SHP77 (cell line): ENCODE results near the gene MKI67.

ENCODE experiments used
- DNase-seq, 2 experiments: peaks; one replicate each; lab custom pipeline; 2025; lab: John Stamatoyannopoulos, UW

MKI67 gene

DNA sequence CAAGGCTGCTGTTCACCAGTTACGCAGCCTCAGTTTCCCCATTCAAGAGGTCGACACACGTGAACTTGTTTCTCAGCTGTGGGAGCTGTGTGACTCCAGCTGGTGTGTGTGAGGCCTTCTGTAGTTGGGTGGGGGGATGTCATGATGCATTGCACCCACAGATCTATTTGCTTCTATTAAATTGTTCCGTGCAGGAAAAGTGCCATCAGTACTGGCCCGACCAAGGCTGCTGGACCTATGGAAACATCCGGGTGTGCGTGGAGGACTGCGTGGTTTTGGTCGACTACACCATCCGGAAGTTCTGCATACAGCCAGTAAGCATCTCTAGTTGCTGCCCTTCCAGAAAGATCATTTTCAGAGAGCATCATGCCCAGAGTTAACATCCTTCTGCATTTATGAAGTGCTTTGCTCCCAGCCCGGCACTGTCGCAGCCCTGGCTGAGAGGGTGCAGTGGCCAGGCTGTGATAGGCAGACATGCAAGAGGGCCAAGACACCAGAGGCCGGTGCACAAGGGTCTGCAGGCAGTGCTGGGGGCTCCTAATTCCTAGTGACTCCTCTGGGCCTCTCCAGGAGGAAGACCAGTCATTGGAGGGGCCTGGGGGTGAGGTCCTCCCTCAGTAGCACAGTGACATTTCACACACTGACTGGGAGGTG, 60.2 kb downstream of the MKI67 start:
- no peak for DNase-seq

DNA sequence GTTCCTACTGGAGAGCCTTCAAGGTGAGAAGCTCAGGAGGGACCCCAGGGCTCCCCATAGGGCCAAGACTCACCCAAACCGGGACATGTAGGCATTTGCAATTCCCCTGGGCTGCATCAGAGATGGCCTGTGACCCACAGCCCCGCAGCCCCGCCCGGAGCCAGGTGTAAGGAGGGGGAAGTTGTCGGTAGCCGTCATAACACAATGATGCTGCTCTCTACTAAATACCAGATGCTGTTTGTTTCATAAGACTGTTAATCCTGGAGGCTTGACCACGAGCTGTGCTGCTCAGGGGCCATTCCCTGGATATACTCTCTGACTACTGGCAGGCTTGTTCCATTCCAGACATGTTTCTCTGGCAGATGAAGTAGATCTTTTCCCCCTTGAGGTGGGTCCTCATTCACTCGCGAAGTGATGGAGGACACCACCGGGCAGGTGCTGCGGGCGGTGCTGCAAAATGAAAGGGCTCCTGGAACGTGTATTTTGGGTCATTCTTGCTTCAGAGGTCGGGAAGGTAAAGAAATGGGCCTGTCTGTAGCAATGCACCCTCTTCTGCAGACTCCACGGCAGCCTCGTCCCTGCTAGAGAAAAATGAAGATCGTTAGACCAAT, 61.1 kb downstream of the MKI67 start:
- no peak for DNase-seq

DNA sequence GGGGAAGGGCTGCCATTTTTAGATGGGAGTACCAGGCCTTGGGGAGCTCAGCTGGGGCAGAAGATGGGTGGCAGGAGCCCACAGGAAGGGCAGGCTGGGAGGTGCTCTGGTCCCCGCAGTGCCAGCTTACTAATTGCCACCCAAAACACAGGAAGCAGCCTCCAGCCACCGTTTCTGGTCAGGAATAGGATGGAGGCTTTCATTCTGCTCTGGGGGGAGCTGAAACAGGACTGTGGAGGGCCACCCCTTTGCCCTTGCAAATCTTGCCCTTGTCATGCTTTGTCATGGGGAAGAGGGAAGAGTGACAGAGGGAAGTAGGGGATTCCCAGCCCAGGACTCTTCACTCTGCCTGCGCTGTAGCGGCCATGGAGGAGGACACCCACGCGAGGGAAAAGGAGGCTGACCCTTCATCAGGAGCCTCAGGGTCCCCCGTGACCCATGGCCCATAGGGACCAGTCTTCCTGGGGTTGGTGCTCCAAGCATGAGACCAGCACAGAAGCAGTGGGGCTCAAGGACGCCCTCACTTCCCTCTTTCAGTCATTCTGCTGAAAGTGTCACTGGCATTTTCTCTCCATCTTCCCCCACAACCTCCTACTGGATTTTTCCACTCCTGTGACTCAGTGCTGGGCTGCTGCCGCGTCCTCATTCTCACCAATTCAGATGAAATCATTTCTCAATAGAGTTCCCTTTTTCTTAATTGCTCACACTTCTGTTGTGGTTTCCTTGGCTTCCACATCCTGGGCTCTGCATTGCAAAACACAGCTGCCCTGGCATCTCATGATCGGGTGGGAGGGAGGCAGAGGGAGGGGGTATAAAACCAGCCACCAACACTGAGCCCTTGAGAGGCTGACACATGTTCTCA, 61.9 kb downstream of the MKI67 start:
- no peak for DNase-seq

DNA sequence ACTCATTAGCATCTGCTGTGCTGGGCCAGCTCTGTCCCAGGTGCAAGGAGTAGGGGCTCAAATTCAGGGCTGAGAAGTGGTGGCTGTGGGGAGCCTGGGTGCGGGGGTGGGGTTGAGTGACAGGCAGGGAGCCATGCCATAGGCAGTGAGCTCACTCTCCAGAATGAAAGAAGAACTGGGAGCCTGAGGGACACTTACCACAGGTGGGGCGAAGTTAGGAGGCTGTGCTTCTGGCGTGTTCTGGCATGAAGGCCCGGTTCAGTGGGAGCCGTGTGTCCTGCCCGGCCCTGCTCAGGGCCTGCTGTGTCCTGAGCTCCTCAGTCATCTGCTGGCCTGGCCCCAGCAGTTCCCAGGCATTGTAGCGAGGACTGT, 62.5 kb downstream of the MKI67 start:
- no peak for DNase-seq

DNA sequence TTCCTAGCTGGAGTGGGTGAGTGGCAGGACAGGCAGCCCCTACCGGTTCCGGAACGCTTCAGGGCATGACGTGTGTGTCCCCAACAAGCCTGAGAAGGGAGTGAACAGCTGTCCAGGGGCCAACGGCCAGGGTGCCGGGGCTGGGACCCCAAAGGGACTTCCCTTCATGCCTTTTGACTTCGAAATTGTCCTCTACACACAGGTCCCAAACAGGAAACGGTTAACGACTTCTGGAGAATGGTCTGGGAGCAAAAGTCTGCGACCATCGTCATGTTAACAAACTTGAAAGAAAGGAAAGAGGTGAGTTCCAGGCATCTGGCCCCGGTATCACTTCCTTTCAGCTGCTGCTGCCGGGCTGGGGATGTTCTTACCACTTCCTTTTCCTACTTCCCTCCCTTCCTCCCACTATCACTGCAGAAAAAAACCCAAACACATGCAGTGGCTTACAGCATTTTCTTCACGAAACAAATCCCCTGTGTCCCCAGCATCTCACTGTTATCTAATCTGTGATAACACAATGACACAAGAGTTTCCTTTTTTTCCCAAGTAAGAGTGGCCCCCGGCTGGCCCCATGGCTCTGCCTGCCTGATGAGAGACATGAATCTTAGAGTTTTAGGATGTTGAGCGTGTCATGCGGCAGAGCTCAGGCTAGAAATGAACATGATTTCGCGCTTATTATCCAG, 63.2 kb downstream of the MKI67 start:
- DNase-seq: no peak

DNA sequence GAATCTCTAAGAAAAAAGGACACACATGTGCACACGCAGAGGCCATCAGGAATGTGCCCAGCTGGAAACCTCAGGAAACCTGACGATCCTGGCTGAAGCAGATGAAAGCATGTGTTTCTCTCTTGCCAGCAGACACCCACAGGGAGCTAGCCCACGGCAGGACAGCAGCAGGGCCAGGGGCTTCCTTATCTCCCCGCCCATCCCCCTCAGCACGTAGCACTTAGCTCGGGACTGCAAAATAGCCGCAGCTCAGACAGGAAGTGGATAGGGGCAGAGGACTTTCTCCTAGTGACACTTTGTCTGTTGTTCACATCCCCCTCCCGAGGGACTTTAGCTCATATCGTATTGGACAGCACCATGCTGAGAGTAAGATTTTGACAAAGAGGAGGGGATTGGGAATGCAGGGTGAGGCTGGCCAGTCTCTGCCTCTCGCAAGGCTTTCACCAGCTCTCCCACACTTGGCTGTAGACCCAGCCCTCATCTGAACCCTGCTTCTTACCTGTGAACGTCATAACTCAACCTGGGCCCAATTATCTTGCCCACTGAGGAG, 63.8 kb downstream of the MKI67 start:
- no peak for DNase-seq

DNA sequence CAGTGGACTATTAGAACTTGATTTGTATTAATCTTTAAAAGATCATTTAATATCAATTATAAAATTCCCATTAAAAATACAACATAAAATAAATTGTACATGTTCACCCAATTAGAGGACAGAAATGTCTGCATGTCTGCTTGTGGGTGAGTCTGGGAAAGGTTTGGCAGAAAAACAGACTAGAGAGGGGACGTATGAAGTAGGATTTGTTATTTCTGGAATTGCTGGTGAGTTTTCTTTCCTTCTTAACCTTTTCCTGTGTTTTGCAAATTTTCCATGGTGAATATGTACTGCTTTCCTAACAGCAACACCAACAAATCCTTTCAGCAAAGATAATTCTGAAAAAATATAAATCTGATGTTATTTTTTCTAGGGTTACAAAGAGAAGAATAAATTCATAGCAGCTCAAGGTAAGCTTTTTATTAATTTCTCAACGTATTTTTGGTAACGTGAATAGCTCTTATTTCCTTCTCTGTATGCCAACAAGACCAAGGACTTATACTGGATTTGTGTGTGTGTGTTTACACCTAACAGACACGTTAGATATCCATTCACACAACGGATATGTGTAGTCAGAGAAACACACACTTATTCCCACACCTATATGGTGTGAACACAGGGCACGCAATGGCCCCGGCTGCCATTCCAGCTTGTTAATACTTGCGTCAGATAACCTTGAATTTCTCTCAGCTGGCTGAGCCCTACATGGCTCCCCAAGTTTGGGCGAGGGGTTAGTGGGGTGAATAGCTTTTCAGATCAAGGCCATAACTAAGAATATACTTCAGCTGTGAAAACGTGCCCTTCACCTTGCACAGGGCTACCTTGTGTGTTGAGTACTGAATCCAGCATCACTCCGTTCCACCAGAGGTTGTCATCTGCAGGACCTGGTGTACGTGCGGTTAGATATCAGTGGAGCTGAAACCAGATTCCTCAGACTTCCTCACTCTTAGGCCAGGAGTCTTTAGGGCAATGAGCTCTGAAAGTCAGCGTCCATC, 64.6 kb downstream of the MKI67 start:
- DNase-seq: no peak

DNA sequence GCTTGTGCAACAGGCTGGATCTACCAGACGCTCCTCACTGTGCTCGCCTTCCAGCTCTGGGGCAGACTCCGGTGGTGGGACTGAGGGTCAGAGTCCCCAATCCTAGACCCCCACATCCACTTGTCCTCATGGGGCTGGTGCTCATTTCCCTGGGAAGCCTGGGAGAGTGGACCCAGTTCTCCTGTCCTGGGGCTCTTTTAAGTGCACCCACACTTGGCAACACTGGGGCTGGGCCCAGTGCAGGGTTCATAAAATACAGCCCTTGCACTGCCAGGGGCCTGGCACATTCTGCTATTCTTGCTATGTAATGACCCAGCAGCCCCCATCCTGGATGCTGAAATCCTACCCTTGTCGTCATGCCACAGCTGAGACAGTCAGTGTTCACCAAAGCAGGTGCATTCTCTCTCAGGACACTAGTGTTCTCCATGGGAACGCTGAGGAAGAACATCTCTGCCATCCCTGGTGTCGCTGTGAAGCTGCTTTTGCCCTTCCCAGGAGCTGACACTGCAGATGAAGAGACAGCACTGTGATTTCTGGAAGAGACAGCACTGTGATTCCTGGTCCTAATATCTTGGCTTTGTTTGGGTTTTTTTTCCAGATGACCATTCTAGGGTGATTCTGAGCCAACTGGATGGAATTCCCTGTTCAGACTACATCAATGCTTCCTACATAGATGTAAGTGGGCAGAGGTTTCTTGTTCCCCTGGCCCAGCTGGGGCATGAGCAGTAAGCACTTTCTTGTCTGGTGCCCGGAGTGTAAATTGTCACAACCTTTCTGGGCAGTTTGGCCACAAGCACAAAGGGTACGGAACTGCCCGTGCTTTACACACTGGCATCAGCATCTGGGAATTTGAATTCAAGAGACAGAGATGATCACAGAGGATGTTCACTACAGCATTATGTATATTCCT, 65.6 kb downstream of the MKI67 start:
- no peak for DNase-seq

DNA sequence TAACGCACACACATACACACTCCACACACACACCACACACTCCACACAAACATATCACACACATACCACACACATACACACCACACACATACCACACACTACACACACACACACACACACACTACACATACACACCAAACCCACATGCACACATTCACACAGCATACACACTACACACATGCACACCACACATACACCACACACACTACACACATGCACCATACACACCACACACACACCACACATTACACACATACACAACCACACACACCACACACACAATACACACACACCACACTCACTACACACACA, 66.3 kb downstream of the MKI67 start:
- DNase-seq: no peak

DNA sequence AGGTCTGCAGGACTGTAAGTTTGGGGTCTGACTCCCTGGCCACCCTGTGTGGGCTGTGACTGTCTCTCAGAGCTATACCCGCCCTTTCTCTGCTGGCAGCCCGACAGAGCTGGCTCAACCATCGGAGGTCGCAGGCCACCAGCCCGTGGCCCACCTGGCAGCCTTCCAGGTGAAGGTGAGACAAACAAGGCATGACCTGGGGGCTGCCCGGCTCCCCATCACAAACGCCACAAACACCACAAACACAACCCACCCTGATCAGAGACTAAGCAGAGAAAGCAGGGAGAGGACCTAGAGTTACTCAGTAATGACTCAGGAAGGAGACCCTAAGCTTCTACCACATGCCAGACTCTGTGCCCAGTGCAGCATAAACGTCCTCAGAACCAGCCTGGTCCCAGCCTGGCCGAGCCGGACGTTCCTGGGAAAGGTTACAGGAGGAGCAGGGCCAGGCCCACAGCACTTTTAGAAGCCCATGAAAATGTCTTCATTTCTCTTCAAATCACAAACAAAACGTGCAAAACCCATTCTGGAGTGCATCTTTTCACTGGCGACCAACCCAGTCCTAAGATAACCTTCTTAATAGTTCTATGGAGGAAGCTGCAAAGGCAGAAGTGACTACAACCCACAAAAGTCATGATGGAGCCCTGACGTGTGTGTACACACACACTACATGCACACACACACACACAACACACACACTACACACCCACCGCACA, 66.8 kb downstream of the MKI67 start:
- no peak for DNase-seq

DNA sequence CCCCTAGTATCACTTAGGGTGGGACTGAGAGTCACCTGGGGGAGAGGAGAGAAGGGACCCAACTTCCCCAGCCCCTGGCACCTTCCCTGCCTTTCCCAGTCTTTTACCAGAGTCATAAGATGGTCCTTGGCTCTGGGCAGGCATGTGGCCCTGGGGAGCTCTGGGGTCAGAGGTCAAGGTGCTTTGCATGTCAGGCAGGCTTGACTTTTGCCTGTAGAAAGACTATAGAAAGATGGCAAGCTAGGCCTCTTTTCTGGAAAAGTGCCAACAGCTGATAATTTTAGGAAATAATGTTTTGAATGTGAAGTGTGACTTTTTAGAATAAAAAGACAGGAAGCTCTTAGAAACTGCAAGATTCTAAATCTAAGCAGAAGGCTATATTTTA, 67.5 kb downstream of the MKI67 start:
- no peak for DNase-seq

DNA sequence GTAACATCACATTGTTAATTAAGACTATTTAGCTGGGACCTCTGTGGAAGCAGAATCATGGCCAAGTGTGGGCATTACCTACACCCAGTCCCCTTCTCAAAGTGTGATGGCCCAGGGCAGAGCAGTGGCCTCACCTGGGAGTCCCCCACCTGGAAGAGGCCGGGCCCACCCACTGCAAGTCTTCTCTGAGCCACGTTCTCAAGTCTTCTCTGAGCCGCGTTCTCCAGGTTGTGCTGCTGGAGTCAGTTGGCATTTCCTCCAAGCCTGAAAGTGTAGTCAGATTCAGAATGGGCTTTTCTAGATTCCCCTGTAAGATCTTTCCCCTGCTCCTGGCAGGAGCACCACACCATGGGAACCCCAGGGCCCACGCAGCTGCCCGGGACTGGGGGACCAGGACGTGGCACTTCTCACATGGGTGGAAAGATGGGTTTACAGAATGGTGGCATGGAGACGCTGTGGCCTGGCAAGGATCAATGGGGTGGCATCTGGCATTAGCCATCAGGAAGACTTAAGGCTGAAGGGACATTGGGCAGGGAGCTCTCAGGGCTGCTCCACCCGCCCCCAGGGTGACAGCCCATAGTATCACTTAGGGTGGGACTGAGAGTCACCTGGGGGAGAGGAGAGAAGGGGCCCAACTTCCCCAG, 68.0 kb downstream of the MKI67 start:
- DNase-seq: no peak

DNA sequence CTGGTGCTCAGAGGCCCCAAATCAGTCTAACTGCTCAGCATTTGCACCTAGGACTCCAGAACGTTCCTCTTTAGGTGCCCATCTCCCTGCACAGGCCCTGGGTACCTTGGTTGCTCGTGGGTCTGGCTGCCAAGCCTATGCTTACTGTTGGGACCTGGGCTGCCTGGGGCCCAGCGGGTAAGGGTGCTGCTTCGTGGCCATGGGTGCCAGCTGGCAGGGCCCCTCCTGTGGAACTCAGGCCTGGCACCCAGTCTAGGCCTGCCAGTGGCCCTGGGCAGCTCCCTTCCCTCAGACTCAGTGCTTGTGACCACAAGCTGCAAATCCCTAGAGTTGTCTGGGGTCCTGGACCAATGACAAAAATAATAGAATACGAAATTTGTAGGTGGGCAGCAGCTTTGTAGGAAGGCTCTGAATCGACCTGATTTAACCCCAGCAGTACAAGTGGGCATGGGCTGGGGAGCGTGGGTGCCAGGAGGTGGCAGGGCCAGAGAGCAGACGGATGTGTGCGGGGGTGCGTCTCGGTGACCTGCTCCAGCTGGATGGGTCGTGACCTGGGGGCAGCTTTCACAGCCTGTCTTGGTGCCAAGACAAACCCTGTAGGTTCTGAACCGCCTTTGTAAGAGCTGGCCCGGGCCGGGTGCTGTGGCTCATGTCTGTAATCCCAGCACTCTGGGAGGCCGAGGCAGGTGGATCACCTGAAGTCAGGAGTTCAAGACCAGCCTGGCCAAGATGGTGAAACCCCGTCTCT, 69.7 kb downstream of the MKI67 start:
- DNase-seq: no peak

DNA sequence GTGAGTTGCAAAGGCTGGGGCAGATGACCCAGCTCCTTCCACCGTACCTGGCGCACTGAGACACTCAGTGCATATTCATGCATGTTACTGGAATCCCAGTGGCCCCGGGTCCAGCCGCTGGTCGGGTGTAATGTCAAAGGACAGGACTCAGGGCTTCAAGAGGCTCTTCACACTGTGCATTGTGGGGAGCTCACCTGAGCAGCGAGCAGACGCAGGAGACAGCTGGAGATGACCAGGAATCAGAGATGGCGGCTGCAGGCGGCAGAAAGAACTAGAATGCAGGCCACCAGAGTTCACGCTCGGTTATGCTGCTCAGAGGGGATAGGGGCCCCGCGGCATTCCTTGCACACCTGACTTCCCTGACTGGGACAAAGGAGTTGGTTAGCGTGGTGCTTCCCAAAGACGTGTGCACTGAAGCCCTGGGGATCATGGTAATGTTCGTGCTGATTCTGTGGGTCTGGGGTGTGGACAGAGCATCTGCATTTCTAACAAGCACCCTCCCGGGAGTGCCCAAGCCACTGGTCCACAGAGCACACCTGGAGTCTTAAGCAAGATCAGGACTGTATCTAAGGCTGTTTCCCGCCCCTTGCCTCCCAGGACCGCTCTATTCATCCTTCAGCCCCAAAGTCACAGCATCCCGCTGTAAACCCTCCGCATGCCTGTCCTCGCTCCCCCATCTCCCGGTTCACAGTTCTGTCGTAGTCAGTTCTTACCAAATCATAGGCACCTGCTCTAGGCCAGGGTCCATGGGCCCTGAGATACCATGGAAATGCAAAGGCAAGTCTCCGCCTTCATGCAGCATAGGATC, 71.0 kb downstream of the MKI67 start:
- no peak for DNase-seq

DNA sequence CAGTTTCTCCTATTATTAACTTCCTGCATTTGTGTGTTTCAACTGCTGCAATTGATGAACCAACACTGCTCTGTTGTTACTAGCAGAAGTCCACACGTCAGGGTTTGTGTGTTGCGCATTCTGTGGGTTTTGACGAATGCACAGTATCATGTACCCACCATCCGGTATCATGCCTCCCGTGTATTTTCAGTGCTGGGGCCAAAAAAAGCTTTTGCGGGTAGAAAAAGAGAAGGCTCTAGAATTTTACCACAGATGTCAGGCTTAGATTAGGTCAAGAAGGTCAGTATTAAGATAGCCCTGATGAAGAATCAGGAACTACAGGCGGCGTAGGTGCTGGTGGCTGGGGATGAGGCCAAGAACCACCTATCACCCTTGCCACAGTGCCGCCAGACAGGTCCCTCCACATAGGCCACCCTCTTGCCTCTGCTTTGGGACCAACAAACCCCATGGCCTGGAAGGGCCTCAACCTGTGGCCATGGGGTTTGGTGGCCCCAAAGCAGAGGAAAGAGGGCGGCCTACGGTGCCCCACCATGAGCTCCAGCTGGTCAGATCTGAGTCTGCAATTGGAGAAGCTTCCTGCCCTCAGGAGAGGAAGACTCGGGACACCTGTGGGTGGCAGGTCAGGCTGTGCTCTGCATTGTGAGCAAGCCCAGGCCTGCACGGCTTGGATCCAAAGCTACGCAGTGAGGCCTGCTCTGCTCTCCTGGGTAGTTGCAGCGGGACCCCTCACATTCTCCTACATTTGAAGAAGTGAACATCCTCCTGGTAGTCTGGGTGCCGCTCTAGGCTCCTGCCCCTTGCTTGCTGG, 71.9 kb downstream of the MKI67 start:
- DNase-seq: no peak

DNA sequence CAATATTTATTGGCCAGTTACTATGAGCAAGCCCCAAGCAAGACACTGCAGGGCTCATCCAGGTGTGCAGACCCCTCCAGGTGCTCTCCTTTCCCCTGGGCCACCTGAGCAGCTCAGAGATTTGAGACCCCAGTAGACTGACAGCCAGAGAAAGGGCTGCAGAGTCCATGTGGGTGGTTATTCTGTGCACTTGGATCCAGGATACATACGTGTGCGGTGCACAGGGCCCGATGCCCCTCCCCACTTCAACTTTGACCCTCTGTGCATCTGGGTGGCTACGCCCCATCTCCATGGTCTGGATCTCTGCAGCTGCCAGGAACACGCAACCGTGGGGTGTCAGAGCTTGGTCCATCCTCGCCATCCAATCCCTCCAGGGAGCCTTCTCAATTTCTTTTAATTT, 72.9 kb downstream of the MKI67 start:
- no peak for DNase-seq

DNA sequence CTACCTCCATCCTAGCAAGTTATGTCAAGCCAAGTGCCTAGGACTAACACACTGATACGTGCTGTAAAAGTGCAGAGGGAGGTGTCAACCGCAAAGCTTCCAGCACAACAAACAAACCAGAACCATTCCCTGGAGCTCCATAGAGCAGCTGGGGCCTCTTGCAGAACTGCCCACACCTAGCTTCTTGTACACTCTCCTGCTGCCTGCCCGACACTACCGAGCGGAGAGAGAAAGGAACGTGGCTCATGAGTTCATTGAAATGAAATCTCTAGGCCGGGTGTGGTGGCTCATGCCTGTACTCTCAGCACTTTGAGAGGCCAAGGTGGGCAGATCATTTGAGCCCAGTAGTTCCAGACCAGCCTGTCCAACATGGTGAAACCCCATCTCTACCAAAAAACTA, 73.5 kb downstream of the MKI67 start:
- no peak for DNase-seq
